A549 treated with ZK216348 at 1 μM for 4 hours (cell line): ENCODE results near the gene CYB561A3. TPM values are rescaled to one million over a fixed set of nuclear protein-coding genes. Genes with fewer than 3 reads are reported as not detected.

Experiments used
- total RNA-seq: library from RNA; stranded (reverse); fragments of 200-300 nt; extraction: Qiagen RNA extraction; gene quantifications from 5 replicates; pipeline ENCODE4 v1.2.3, GENCODE V29; 2022; ENCODE audit warnings: low read depth

CYB561A3 gene
- total RNA-seq, result 28.4 to 53.4 TPM (median 50.3 TPM) in 5 replicates

DNA sequence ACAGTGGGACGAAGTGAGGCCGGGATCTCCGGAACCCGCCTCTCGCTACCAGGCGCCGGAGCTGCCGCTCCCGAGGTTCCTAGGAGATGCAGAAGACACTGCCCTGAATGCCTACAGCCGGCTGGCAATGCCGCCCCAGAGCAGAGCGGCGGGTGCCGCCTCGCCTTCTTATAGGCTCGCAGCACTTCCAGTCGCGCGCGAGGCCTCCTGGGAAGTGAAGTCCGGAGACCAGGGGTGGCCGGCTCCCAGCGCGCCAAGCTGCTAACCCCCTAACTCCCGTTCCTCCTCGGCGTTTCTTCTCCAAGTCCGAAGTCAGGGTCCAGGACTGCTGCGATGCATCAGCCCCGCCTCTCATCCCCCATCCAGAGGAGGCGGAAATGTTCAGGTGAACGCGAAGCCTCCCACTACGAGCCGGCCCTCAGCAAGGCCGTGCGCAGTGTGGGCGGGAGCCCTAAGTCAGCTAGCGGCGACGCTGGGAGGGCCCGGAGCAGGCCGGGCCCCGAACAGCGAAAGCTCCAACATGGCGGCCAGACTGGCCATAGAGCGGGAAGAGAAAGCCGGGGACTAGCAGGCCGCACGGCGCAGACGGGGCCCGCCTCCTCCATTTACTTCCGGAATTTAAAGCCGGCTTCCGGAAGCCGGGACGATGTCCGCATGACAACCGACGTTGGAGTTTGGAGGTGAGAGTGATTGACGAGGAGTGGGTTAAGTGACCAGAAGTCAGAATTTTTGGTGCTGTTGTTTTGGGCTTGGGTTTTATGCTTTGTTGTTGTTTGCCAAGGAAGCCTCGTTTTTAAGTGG lies at the start of gene CYB561A3, which contains the start of gene TMEM138:
Gene CYB561A3, minus strand, starts transcription at position 142 of the 801 bp plus-strand sequence. CDS start 5,169 bp downstream, outside the sequence.
Gene TMEM138, plus strand, starts transcription at position 634 of the 801 bp plus-strand sequence. CDS start 2,017 bp downstream, outside the sequence.

GRCh38 chr11:61332797-61333549 lies 28.7 kb downstream of the CYB561A3 start, which contains the start of the genes DDB1 and TKFC:
TSS of gene DDB1 (minus strand) at chr11:61333105. CDS start at chr11:61332968, 137 bp downstream.
TSS of gene TKFC (plus strand) at chr11:61333228. CDS start at chr11:61334729, 1,501 bp downstream.

Other genes starting within 250 kb of the CYB561A3 start
- gene VPS37C, start 200.5 kb downstream of the CYB561A3 start, total RNA-seq, result 15.7 to 19.2 TPM (median 18.7 TPM) in 5 replicates
- not detected in 5 replicates for gene PGA3, start 158.4 kb downstream of the CYB561A3 start, total RNA-seq
- gene PGA4, start 139.5 kb downstream of the CYB561A3 start, total RNA-seq, result not detected in 5 replicates
- gene PGA5, start 120.7 kb downstream of the CYB561A3 start, total RNA-seq, result not detected in 5 replicates
- gene VWCE, start 66.6 kb downstream of the CYB561A3 start, total RNA-seq, result 0.25 to 1.0 TPM (median 0.54 TPM) in 5 replicates
- gene DDB1, start 28.8 kb downstream of the CYB561A3 start, total RNA-seq, result 150 to 188 TPM (median 175 TPM) in 5 replicates
- 41.9 to 77.8 TPM (median 71.2 TPM) in 5 replicates for gene TKFC, start 28.7 kb downstream of the CYB561A3 start, total RNA-seq
- 85.9 to 114 TPM (median 105 TPM) in 5 replicates for gene TMEM138, start 492 bp upstream of the CYB561A3 start, total RNA-seq
- gene TMEM216, start 30.7 kb upstream of the CYB561A3 start, total RNA-seq, result 14.8 to 18.7 TPM (median 17.5 TPM) in 5 replicates
- 71.1 to 76.3 TPM (median 74.8 TPM) in 5 replicates for gene CPSF7, start 68.1 kb upstream of the CYB561A3 start, total RNA-seq
- gene SDHAF2, start 68.2 kb upstream of the CYB561A3 start, total RNA-seq, result 37.5 to 46.1 TPM (median 43.3 TPM) in 5 replicates
- 0.09 to 0.24 TPM (median 0.12 TPM) in 4 of 5 replicates, not detected in the other for gene LRRC10B, start 146.9 kb upstream of the CYB561A3 start, total RNA-seq
- 0.78 to 1.3 TPM (median 1.2 TPM) in 5 replicates for gene SYT7, start 219.2 kb upstream of the CYB561A3 start, total RNA-seq